NCI-H446 (cell line): ENCODE measurements around the gene CNBD2.
A peak's percentile ranks its signal among the peaks of the same experiment; 100 is the strongest.
"Not testable (repeated sequence)": the region's sequence is repeated elsewhere in the genome, so short reads cannot be mapped to it uniquely, and the experiment has no call there.

Experiments used
- DNase-seq, 2 experiments: peaks; one replicate each; lab custom pipeline; 2025; lab: John Stamatoyannopoulos, UW

CNBD2 gene

DNA sequence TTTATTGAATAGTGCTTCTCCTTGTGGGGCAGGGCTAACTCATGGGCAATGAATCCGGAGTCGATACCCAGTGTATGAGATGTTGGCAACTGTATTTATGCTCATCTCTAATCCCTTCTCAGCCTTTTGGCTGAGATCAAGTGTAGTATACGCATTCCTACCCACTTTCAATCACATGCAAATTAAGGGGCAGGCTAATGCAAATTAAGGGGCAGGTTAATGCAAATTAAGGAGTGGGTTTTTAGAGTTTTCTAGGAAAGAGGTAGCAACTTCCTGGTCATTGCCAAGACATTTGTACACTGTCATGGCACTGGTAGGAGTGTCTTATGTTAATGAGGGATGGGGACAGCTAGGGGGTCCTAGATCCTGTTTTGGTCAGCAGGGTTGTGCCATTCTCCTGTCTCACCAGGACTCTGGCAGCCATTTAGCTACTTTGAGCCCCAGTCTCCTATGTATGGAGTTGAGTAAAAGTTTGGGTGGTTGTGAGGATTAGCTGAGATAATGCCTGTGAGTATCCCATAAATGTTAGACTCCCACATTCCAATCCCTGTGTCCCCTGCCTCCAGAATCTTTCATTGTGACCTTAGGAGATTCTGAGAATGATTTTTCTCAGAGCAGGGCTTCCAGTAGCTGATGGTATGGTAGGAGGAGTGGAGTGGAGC lies at the start of gene CNBD2:
CNBD2 (plus strand) TSS at position 612 of the 662 bp plus-strand sequence. CDS start 173 bp downstream, outside the sequence.
- no peak for DNase-seq

DNA sequence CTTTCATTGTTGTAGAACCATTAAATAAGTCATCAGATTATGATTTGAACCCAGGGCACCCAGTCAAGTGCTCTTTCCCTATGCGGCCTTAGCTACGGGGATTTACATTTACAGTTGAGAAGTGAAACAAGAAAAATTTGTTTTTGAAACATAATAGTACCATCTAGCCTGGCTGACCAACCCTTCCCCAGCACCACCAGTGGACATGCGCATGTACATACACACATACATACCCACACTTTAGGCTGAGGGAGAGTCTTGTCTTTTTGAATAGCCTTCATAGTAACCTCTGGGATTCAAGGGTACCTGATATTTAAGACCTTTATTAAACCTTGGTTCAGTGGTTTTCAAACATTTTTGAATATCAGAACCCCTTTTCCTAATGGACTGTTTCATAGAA lies 47.9 kb upstream of the CNBD2 start:
- DNase-seq: no peak

DNA sequence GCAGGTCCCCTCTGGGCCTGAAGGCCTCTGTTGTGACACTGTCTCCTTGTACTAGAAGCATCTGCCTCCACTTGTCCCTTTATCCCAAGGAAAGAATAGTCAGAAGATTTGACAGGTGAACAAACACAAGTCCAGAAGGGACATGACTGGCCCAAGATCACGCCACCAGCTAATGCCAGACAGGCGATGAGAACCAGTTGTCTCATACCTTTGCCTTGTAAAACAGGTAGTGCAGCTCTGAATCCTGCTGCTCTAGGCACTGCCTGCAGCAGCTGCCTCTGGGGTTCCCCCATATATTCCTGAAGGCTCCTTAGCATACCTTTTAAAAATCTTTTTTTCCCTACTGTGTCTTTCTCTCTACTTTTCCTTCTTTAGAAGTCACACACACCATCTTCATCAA lies 39.1 kb upstream of the CNBD2 start:
- DNase-seq: no peak

DNA sequence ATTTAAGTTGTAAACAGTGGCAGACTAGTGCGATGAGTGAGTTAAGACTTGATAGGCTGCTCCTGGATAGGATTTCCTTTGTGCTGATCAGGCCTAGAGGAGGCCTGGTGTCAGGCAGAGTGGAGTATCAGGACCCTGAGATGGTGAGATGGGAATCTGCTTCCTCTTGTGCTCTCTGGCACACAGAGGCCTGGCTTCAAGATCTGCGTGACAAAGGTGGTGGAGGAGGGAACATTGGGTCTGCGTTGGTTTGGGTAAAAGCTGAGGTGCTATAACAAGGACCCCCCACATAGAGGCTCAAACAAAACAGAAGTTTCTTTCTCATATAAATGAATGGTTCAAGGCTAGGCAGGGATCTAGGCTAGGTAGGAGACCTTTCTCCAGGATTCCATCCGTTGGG lies 34.3 kb upstream of the CNBD2 start:
- DNase-seq: no peak

DNA sequence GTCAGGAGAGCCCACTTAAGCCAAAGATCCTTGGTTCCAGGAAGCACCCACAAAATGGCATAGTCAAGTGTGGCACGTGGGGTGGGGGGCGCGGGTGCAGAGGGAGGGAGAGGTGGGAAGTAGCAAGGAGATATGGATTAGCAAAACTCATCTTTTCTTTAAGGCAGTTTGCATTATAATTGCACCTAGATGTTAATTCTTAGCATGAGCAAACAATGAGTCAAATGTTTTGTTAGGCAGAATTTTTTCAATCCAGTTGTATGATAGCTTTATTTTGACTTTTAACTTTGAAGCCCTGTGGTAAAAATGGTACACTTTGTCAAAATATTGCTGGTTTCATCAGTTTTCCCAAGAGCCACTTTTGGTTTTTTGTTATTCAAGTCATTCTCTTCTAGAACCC lies 29.1 kb upstream of the CNBD2 start:
- no peak for DNase-seq

DNA sequence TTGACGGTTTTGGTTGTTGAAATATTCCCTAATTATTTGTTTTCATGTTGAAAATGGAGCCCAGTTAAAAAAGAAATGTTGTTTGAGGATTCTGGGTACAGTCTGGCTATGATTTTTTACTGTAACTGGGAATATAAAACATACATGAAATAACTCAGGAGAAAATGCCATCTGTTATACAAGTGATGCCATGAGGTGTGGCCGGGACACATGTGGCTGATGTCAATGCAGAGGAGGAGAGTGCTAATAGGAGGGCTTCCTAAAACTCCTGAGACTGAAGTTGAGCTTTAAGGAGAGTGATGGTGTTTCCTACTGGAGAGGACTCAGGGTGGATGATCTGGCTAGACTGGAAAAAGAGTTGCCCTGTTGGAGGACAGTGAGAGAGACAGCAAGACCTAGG lies 26.8 kb upstream of the CNBD2 start:
- no peak for DNase-seq

DNA sequence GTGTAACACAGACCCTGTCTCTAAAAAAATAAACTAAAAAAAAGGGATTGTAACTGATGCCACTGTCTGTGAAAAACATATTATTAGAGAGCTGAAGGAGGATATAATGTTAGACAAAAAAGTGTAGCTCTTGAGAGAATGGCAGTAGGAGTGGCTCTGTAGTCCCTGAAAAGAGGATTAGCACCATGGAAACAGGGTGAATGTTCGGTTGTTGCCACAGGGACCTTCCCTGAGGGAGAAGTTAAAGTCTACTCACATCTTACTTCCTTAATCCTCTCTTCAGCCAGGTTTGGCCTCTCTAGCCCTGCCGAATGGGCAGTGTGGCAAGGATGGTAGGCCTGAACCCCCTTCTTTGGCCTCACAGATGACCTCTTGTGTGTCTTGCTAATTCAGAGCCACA lies 26.1 kb upstream of the CNBD2 start:
- no peak for DNase-seq

DNA sequence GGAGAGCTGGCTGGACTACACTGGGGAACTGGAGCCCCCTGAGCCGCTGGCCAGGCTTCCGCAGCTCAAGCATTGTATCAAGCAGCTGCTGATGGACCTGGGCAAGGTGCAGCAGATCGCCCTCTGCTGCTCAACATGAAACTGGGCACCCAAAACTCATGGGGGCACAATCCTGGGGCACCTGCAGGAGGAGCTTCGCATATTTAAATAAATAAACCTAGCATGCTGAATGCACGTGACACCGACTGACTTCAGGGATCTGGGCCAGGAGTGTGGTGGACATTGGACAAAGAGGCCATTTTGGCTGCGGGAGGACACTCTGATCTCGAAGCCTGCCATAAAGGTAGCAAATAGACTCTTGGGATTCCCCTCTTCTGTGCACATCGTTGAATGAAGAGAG lies 20.9 kb upstream of the CNBD2 start:
- DNase-seq: peak in 1 of 2 experiments; percentile 13

DNA sequence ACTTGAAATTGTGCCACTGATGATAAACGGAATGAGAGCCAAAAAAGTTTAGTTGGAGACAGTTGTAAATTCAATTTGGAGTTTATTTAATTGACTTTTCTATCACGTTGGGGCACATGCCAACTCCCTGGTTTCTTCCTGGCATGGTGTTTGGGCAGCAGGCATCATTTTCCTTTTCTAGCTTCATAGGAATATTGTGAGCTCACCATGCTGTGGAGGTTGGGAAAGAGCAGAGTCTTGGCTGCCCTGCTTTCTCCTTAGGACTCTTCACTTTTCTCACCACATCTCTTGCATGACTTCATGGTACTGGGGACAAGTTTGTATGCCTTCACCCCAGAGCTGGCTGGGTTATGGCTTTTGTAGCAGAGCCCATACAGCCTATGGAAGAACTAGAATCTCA lies 20.5 kb upstream of the CNBD2 start:
- no peak for DNase-seq

DNA sequence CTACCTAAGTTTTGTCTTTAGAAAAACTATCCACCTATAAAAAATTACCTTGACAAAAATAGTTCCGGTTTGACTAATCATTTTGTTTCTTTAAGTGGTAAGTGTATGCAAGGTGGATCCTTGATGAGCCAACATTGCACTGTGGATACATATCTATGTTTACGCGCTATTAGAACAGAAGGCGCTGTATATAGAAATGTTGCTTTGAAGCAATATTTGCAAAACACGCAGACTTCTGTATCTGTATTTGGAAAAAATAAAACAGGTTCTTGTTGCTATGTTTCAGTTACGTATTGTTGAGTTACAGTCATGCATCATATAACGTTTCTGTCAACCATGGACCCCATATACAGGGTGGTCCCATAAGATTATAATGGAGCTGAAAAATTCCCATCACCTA lies 18.3 kb upstream of the CNBD2 start:
- no peak for DNase-seq

DNA sequence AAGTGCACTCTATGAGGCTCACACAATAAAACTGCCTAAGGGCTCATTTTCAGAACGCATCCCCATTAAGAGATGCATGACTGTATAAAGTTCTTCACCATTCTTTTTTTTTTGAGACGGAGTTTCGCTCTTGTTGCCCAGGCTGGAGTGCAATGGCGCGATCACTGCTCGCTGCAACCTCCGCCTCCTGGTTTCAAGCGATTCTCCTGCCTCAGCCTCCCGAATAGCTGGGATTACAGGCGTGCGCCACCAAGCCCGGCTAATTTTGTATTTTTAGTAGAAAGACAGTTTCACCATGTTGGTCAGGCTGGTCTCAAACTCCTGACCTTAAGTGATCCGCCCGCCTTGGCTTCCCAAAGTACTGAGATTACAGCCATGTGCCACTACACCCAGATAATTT lies 16.3 kb upstream of the CNBD2 start:
- DNase-seq: not testable (repeated sequence)

DNA sequence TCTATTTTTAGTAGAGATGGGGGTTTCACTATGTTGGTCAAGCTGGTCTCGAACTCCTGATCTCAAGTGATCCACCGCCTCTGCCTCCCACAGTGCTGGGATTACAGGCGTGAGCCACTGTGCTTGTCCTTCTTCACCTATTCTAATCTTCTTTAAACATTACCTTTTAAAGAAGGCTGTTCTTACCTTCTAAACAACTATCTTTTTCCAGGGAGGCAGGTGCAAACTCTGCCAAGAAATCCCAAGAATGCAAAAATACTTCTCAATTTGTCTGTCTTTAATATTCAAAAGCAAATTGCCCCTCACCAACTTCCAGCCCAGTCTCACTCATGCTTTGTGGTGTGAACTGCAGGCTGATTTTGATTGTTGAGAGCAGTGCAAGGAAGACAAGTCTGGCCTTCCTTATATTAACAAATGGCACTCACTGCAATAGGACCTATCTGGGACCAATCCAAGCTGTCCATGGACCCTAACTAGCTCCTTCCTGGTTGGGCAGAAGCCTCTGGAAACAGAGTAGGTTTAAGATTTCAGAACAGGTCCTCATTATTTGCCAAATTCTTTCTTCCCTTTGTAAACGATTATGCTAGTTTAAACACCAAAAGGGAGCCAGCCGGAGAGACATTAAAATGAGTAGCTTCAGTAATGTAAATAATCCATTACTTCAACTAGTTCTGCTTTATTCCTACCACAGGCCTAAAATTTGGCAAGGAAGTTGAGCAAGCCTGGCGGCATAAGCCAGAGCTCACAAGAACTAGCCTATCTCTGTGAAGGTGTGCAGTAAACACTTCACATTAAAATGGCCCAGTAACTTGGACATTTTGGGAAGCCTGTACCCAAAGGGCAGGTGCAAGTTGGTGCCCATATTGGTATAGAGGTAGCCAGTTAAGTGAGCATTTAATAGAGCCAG lies 15.7 kb upstream of the CNBD2 start:
- DNase-seq: peak in 1 of 2 experiments; percentile 28

DNA sequence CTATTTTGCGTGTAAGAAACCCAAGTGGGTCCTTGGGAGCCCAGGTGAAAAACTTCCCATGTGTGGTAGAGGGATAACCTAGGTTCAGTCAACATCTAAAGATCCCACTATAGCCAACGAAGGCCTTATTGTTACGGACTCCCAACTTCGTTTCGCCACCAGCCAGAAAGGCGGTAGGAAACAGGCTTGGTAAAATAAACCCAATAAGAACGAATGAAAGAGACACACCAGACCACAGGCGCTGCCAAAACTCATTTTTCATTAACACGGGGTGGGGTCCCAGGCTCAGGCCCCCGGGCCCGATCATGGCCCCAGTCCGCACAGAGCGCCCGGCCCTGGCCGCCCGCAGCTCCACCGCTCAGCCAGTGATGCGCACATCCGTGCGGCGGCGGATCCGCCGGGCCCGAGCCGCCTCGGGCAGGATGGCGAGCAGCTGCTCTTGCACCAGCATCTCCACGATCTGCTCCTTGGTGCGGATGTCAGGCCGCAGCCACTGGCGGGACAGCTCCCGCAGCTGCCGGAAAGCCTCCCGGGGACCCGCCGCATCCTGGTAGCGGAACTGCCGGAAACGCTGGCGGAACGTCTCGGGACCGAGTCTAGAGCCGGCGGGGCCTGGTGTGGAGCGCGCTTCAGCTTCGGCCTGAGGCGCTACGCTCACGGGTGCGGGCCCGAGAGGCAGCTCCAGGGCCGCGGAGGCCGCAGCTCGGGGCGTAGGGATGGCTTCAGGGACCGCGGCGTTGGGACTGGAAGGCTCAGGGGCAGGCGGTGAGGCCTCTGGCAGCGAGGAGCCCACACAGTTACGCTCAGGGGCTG lies 14.8 kb upstream of the CNBD2 start:
- peak in 1 of 2 experiments; percentile 45 for DNase-seq

DNA sequence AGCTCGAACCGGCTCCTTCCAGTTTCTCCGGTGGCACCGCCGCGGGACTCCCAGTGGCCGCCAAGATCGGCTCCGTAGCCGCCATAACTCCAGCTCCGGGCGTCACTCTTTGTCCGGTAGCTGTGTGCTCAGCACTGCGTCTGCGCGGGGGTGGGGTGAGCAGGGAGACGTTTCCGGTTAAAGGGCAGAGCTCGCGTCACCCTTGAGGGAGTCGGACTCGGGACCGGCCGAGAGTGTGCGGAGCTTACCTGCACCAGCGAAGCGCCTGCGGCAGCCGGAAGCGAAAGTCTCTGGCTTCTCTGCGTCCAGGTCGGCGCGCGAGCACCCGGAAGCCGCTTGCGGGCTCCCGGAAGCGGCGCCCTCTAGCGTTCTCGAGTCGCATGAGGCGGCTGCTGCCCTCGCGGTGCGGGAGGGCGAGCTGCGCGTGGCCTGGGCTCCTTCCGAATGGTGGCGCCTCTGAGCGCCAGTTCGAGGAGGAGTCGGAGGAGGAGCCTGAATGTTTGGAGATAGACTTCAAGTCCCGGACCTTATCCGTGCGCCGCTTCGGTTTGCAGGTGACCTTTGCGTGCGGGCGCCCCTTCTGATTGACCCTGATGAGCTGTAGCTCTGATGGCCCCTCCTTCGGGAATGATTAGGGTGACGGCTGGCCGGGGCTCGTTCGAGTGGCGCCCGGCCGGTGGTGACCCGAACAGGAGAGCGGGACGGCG lies 14.0 kb upstream of the CNBD2 start, which contains the start of gene SCAND1:
SCAND1 (minus strand) TSS at position 303 of the 707 bp plus-strand sequence; CDS start at position 85, 218 bp downstream.
- DNase-seq: peak; percentile 94 to 99

DNA sequence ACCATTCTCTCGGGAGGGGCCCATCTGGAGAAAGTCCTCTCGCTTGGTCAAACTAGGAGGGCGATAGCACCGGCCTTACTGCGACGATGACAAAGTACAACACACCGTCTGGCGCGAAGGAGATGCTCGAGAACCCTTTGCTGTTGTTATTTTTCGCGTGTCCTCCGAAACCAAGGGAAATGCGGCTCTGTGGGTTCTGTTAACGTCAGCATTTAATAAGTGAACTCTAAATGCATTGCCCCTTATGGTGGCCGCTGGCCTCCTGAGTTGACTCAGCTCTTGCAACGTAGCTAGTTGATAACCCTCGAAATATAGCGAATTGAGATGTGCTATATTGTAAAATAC lies 13.5 kb upstream of the CNBD2 start:
- DNase-seq: peak in 1 of 2 experiments; percentile 32

DNA sequence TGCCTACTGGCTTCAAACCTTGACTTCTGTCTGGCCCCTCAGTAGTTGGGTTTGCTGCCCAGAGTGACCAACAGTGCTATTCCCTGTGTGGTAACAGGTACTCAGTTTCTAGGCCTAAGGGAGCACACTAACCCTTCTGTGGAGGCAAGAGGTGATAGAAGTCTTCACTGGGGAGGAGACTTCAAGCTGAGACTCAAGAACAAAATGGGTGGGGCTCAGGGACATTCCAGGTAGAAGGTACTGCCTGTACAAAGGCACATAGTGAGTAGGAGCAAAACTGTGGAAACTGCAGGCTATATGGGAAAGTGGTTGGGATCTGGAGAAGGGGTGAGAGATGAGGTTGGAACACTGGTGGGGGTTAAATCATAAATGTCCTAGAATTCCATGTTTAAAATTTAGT lies 11.8 kb upstream of the CNBD2 start:
- no peak for DNase-seq

DNA sequence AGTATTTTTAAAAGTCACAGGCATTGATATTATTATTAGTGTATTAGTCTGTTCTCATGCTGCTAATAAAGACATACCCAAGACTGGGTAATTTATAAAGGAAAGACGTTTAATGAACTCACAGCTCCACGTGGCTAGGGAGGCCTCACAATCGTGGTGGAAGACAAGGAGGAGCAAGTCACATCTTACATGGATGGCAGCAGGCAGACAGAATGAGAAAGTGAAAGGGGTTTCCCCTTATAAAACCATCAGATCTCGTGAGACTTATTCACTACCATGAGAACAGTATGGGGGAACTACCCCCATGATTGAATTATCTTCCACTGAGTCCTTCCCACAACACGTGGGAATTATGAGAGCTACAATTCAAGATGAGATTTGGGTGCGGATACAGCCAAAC lies 9.1 kb upstream of the CNBD2 start:
- DNase-seq: not testable (repeated sequence)

DNA sequence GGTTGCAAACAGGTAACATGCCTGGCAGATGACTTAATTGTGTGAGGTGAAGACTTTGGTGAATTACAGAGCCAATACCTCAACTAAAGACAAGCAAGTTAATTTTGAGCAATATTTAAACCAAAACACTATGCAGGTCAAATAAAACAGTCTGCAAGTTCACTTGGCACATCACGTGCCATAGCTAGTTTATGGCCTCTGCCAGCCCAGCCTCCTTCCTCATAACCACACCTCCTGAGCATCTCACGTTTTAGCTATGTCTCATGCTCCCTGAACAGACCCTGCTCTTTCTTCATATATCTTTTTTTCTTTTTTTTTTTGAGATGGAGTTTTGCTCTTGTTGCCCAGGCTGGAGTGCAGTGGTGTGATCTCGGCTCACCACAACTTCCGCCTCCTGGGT lies 4.5 kb upstream of the CNBD2 start:
- no peak for DNase-seq

DNA sequence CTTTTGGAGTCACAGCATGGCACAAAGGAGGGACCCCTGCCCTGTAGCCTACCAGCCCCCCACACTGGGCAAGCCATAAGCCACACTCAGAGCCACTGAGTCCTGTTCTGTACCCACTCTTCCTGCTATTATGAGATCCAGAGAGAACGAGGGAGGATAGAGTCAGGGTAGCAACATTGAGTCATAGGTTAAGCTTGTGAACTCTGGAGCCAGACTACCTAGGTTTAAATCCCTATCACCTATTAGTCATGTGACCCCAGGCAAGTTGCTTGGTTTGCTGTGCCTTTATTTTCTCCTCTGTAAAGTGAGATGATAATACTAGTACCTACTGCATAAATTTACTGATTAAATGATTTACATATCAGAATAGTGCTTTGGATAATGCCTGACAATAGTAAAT lies 540 bp downstream of the CNBD2 start:
- DNase-seq: no peak

DNA sequence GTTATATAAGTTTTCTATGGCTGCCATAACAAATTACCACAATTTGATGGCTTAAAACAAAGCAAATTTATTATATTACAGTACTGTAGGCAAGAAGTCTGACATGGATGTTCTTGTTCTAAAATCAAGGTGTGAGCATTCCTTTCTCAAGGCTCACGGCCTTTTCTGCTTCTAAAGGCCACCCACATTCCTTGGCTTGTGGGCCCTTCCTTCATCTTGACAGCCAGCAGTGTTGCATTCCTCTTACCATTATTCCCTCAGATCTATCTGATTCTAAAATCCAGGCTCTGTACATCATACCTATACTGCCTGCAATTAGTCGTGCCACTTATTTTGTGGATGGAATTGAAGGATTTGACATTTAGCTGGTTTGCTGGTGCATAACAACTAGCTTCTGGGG lies 3.6 kb downstream of the CNBD2 start:
- DNase-seq: no peak

DNA sequence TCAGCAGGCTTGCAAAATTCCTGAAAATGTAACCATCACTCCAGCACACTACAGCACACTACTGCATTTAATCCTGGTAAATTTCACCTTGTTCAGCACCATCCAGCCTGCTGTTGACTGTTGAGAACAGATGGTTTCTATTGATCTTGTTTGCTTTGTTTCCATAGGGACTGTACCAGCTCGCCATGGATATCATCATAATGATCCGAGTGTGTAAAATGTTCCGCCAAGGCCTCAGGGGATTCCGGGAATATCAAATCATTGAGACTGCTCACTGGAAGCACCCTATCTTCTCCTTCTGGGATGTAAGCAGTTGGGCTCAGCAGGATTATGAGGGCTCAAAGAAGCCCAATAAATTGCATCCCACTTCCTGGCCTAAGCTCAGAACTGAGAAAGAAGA lies 4.1 kb downstream of the CNBD2 start:
- peak; percentile 57 to 69 for DNase-seq

DNA sequence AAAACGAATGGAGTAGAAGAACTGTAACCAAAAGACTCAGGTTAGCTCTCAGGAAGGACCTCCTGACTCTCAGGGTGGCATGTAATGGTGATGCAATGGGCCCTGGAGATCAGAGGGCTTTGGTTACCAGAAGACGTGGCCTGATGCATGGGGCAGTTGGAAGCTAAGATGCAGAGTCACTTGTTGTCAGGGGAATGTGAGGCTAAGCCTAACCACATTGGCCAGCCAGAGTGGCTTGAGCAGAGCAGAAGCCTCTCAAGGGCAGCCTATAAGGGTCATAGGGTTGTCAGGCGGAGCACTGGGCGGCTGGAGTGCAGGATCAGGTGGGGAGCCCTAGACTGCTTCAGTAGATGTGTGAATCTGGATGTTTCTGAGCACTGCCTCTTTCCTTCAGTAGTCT lies 5.9 kb downstream of the CNBD2 start:
- no peak for DNase-seq
